G401 (cell line): Measurements from ENCODE around the gene KDM4C. TPM values are rescaled to one million over a fixed set of nuclear protein-coding genes. Genes with fewer than 3 reads are reported as not detected.
"Not testable (repeated sequence)": the region's sequence is repeated elsewhere in the genome, so short reads cannot be mapped to it uniquely, and the experiment has no call there.

ENCODE experiments used
- DNase-seq: peaks from one replicate; pipeline ENCODE4 v3.0.0-alpha.2; 2015; ENCODE audit warnings: low spot score
- in situ Hi-C: cut with HindIII; loops from 2 replicates; pipeline ENCODE4 v1.10.0; 2016; ENCODE audit warnings: low sequenced_read_pairs, mixed read lengths
- total RNA-seq: library from RNA; depleted of rRNA; stranded (reverse); fragments of >200 nt; shearing (Covaris generic); gene quantifications from 2 replicates; pipeline ENCODE4 v1.2.3, GENCODE V29; 2014

The KDM4C gene
- total RNA-seq, 1 experiment from 2014 or later, result 12.7 TPM

- in situ Hi-C loops, result no loop called here
- no peak for DNase-seq
These were observed 403.7 kb downstream of the KDM4C start for GRCh38 chr9:7161469-7161868.

GRCh38 chr9:7163932-7164331 lies 406.2 kb downstream of the KDM4C start:
- in situ Hi-C loops, result no loop called here
- no peak for DNase-seq

GRCh38 chr9:7164440-7165330 lies 406.9 kb downstream of the KDM4C start:
- in situ Hi-C loops, result no loop called here
- no peak for DNase-seq

- no peak for DNase-seq
- in situ Hi-C loops, result no loop called here
These were observed 407.7 kb downstream of the KDM4C start for GRCh38 chr9:7165331-7165975.

GRCh38 chr9:7166074-7166473 lies 408.3 kb downstream of the KDM4C start:
- in situ Hi-C loops, result no loop called here
- no peak for DNase-seq

- DNase-seq, result peak; percentile 80
- in situ Hi-C loops, result no loop called here
These were observed 412.1 kb downstream of the KDM4C start for GRCh38 chr9:7169717-7170389.

GRCh38 chr9:7171396-7172153 lies 413.8 kb downstream of the KDM4C start:
- in situ Hi-C loops, result no loop called here

GRCh38 chr9:7172154-7173115 lies 414.7 kb downstream of the KDM4C start:
- in situ Hi-C loops, result no loop called here
- DNase-seq, result no peak

More at GRCh38 chr9:7171396-7172153, 413.8 kb downstream of the KDM4C start:
- no peak for DNase-seq

- in situ Hi-C loops, result no loop called here
- peak; percentile 51 for DNase-seq
These were observed 415.4 kb downstream of the KDM4C start for GRCh38 chr9:7173139-7173538.

GRCh38 chr9:7174301-7174700 lies 416.5 kb downstream of the KDM4C start:
- DNase-seq, result no peak
- in situ Hi-C loops, result no loop called here

GRCh38 chr9:7174884-7175283 lies 417.1 kb downstream of the KDM4C start:
- DNase-seq, result no peak
- in situ Hi-C loops, result no loop called here

GRCh38 chr9:7176561-7176960 lies 418.8 kb downstream of the KDM4C start:
- DNase-seq, result no peak
- in situ Hi-C loops, result no loop called here

GRCh38 chr9:7177383-7177782 lies 419.6 kb downstream of the KDM4C start:
- in situ Hi-C loops, result no loop called here
- no peak for DNase-seq

GRCh38 chr9:7178729-7179128 lies 421.0 kb downstream of the KDM4C start:
- no peak for DNase-seq

GRCh38 chr9:7180247-7180646 lies 422.5 kb downstream of the KDM4C start:
- no peak for DNase-seq
- in situ Hi-C loops, result no loop called here

More at GRCh38 chr9:7178729-7179128, 421.0 kb downstream of the KDM4C start:
- in situ Hi-C loops, result no loop called here

GRCh38 chr9:7183139-7183538 lies 425.4 kb downstream of the KDM4C start:
- in situ Hi-C loops, DNase-seq: not testable (repeated sequence)

GRCh38 chr9:7185612-7186011 lies 427.8 kb downstream of the KDM4C start:
- peak; percentile 89 for DNase-seq
- in situ Hi-C loops, result no loop called here

GRCh38 chr9:7186175-7186574 lies 428.4 kb downstream of the KDM4C start:
- DNase-seq, result no peak
- in situ Hi-C loops, result no loop called here
